HEK293 (cell line): ENCODE measurements around the gene ARHGAP1.

Experiments used
- GFI1B ChIP-seq: fragments of 450-650 bp; formaldehyde crosslinking; IDR thresholded peaks from 2 replicates; pipeline ENCODE4 v1.5.1; 2016; ENCODE audit warnings: missing biosample characterization, missing genetic modification characterization
- GLI2 ChIP-seq: fragments of 450-650 bp; formaldehyde crosslinking; IDR thresholded peaks from 2 replicates; pipeline ENCODE4; 2017; ENCODE audit warnings: missing biosample characterization, missing genetic modification characterization, low read depth, borderline replicate concordance
- GLI4 ChIP-seq: fragments of 450-650 bp; formaldehyde crosslinking; IDR thresholded peaks from 2 replicates; pipeline ENCODE4 v1.5.1; 2016; ENCODE audit warnings: missing biosample characterization, missing genetic modification characterization
- MEIS1 ChIP-seq: sonication (generic); formaldehyde crosslinking; IDR thresholded peaks from 2 replicates; pipeline ENCODE4 v1.8.1; 2022; ENCODE audit warnings: missing genetic modification reagents, mild to moderate bottlenecking, borderline replicate concordance
- PRDM4 ChIP-seq: fragments of 450-650 bp; formaldehyde crosslinking; IDR thresholded peaks from 2 replicates; pipeline ENCODE4 v1.5.1; 2017; ENCODE audit warnings: missing biosample characterization, missing genetic modification characterization
- SALL2 ChIP-seq: fragments of 450-650 bp; formaldehyde crosslinking; IDR thresholded peaks from 2 replicates; pipeline ENCODE4 v1.5.0; 2017; ENCODE audit warnings: missing biosample characterization, mild to moderate bottlenecking, missing genetic modification characterization, borderline replicate concordance
- SP3 ChIP-seq: fragments of 450-650 bp; formaldehyde crosslinking; IDR thresholded peaks from 2 replicates; pipeline ENCODE4 v1.5.1; 2016; ENCODE audit warnings: missing biosample characterization, missing genetic modification characterization
- ZBTB11 ChIP-seq: fragments of 450-650 bp; formaldehyde crosslinking; conservative IDR thresholded peaks from 2 replicates; pipeline ENCODE4 v1.5.1; 2016; ENCODE audit warnings: low read depth, missing biosample characterization, missing genetic modification characterization
- ZBTB49 ChIP-seq: fragments of 450-650 bp; formaldehyde crosslinking; IDR thresholded peaks from 2 replicates; pipeline ENCODE4 v1.5.1; 2016; ENCODE audit warnings: missing biosample characterization, missing genetic modification characterization, low read depth
- ZNF10 ChIP-seq: fragments of 450-650 bp; formaldehyde crosslinking; IDR thresholded peaks from 2 replicates; pipeline ENCODE4 v1.5.1; 2017; ENCODE audit warnings: missing biosample characterization, missing genetic modification characterization
- ZNF146 ChIP-seq: fragments of 450-650 bp; formaldehyde crosslinking; IDR thresholded peaks from 2 replicates; pipeline ENCODE4 v1.5.1; 2016; ENCODE audit warnings: missing biosample characterization, missing genetic modification characterization
- ZNF2 ChIP-seq: fragments of 450-650 bp; formaldehyde crosslinking; IDR thresholded peaks from 2 replicates; pipeline ENCODE4 v1.5.1; 2016; ENCODE audit warnings: missing biosample characterization, missing genetic modification characterization
- ZNF274 ChIP-seq, 2 experiments: fragments of 200-500 bp in 1 of 2; fragments of 450-650 bp in 1 of 2; sonication (Bioruptor generic) in 1 of 2; formaldehyde crosslinking in 1 of 2; IDR thresholded peaks; 2 replicates each; pipeline versions ENCODE4 v1.5.1 to v1.6.1; 2014 to 2016; ENCODE audit warnings: borderline replicate concordance in 1 of 2, inconsistent platforms in 1 of 2, low read length in 1 of 2, missing biosample characterization in 1 of 2, missing genetic modification characterization in 1 of 2
- ZNF354C ChIP-seq: fragments of 450-650 bp; formaldehyde crosslinking; IDR thresholded peaks from 2 replicates; pipeline ENCODE4 v1.5.1; 2016; ENCODE audit warnings: missing biosample characterization, missing genetic modification characterization, low read depth, borderline replicate concordance
- ZNF404 ChIP-seq: fragments of 450-650 bp; formaldehyde crosslinking; IDR thresholded peaks from 2 replicates; pipeline ENCODE4 v1.5.1; 2017; ENCODE audit warnings: missing biosample characterization, missing genetic modification characterization
- ZNF433 ChIP-seq: fragments of 450-650 bp; formaldehyde crosslinking; IDR thresholded peaks from 2 replicates; pipeline ENCODE4 v1.5.1; 2016; ENCODE audit warnings: missing biosample characterization, missing genetic modification characterization, low read depth
- ZNF561 ChIP-seq: fragments of 450-650 bp; IDR thresholded peaks from 2 replicates; pipeline ENCODE4 v1.5.1; 2018; ENCODE audit warnings: missing biosample characterization, missing genetic modification characterization, borderline replicate concordance
- ZNF580 ChIP-seq: fragments of 450-650 bp; formaldehyde crosslinking; IDR thresholded peaks from 2 replicates; pipeline ENCODE4 v1.5.1; 2016; ENCODE audit warnings: missing biosample characterization, missing genetic modification characterization
- ZNF76 ChIP-seq: fragments of 450-650 bp; formaldehyde crosslinking; IDR thresholded peaks from 2 replicates; pipeline ENCODE4; 2016; ENCODE audit warnings: low read depth, missing biosample characterization, missing genetic modification characterization, borderline replicate concordance
- ZNF792 ChIP-seq: fragments of 450-650 bp; formaldehyde crosslinking; IDR thresholded peaks from 2 replicates; pipeline ENCODE4 v1.5.1; 2016; ENCODE audit warnings: missing biosample characterization, missing genetic modification characterization
- ZXDB ChIP-seq: fragments of 450-650 bp; formaldehyde crosslinking; IDR thresholded peaks from 2 replicates; pipeline ENCODE4 v1.5.1; 2016; ENCODE audit warnings: missing biosample characterization, missing genetic modification characterization
- TF ChIP-seq, protein P1 (sequence below): fragments of 450-650 bp; formaldehyde crosslinking; IDR thresholded peaks from 2 replicates; pipeline ENCODE4 v1.5.1; 2016; ENCODE audit warnings: missing biosample characterization, missing genetic modification characterization
- TF ChIP-seq, protein P2 (sequence below): fragments of 450-650 bp; formaldehyde crosslinking; IDR thresholded peaks from 2 replicates; pipeline ENCODE4; 2016; ENCODE audit warnings: missing biosample characterization, missing genetic modification characterization
- TF ChIP-seq, protein P3 (sequence below): fragments of 450-650 bp; IDR thresholded peaks from 2 replicates; pipeline ENCODE4 v1.5.1; 2018; ENCODE audit warnings: missing biosample characterization, mild to moderate bottlenecking, missing genetic modification characterization

ARHGAP1 gene

GRCh38 chr11:46700241-46701077 lies at the start of gene ARHGAP1, which contains the start of gene ZNF408 (continued):
- TF ChIP-seq ZBTB49 (tag by site-specific recombination) (no peak), ZXDB (tag by site-specific recombination) (peak; percentile 94), GLI2 (tag by site-specific recombination) (no peak), ZNF10 (tag by site-specific recombination) (no peak; the same call in 1 of the 2 replicates), ZNF433 (tag by site-specific recombination) (no peak), ZNF76 (tag by site-specific recombination) (peak; percentile 88), ZNF404 (tag by site-specific recombination) (no peak), ZNF146 (tag by site-specific recombination) (peak; percentile 43; the same call in 1 of the 2 replicates), MEIS1 (CRISPR knock-in tag) (no peak), ZNF580 (tag by site-specific recombination) (peak; percentile 94), ZNF792 (tag by site-specific recombination) (no peak), SP3 (peak; percentile 95), ZBTB11 (peak; percentile 100), PRDM4 (tag by site-specific recombination) (peak; percentile 20; the same call in 1 of the 2 replicates), ZNF561 (tag by site-specific recombination) (peak; percentile 81; the same call in 1 of the 2 replicates), ZNF2 (peak; percentile 97), GLI4 (peak; percentile 37; the same call in 1 of the 2 replicates), ZNF274 (IDR thresholded peaks at IDR 0.05; ENCODE audit: low read length) (no peak), ZNF274 (tag by site-specific recombination; IDR thresholded peaks at IDR 0.05; ENCODE audit: borderline replicate concordance) (no peak), SALL2 (tag by site-specific recombination) (peak; percentile 84; the same call in 1 of the 2 replicates), ZNF354C (tag by site-specific recombination) (no peak), GFI1B (tag by site-specific recombination) (peak; percentile 68; the same call in 1 of the 2 replicates)
- TF ChIP-seq, protein P1, sequence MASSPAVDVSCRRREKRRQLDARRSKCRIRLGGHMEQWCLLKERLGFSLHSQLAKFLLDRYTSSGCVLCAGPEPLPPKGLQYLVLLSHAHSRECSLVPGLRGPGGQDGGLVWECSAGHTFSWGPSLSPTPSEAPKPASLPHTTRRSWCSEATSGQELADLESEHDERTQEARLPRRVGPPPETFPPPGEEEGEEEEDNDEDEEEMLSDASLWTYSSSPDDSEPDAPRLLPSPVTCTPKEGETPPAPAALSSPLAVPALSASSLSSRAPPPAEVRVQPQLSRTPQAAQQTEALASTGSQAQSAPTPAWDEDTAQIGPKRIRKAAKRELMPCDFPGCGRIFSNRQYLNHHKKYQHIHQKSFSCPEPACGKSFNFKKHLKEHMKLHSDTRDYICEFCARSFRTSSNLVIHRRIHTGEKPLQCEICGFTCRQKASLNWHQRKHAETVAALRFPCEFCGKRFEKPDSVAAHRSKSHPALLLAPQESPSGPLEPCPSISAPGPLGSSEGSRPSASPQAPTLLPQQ (tag by site-specific recombination): peak; percentile 89
- TF ChIP-seq, protein P2, sequence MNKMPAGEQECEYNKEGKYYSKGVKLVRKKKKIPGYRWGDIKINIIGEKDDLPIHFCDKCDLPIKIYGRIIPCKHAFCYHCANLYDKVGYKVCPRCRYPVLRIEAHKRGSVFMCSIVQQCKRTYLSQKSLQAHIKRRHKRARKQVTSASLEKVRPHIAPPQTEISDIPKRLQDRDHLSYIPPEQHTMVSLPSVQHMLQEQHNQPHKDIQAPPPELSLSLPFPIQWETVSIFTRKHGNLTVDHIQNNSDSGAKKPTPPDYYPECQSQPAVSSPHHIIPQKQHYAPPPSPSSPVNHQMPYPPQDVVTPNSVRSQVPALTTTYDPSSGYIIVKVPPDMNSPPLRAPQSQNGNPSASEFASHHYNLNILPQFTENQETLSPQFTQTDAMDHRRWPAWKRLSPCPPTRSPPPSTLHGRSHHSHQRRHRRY (tag by site-specific recombination): 0 out of 2 replicates have a peak, but pooled peaks have one; percentile 27
- TF ChIP-seq, protein P3, sequence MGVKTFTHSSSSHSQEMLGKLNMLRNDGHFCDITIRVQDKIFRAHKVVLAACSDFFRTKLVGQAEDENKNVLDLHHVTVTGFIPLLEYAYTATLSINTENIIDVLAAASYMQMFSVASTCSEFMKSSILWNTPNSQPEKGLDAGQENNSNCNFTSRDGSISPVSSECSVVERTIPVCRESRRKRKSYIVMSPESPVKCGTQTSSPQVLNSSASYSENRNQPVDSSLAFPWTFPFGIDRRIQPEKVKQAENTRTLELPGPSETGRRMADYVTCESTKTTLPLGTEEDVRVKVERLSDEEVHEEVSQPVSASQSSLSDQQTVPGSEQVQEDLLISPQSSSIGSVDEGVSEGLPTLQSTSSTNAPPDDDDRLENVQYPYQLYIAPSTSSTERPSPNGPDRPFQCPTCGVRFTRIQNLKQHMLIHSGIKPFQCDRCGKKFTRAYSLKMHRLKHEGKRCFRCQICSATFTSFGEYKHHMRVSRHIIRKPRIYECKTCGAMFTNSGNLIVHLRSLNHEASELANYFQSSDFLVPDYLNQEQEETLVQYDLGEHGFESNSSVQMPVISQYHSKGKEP (tag by site-specific recombination): no peak; the same call in 1 of the 2 replicates
